Thoracic aorta (tissue), 2 donors: ENCODE measurements around the gene MYLK. TPM values are rescaled to one million over a fixed set of nuclear protein-coding genes. Genes with fewer than 3 reads are reported as not detected.
A peak's percentile ranks its signal among the peaks of the same experiment; 100 is the strongest.

Experiments
- ATAC-seq: fragments of 150-250 bp; one replicate; pipeline ENCODE4 v1.8.0; 2017; ENCODE audit warnings: low read depth; ENCODE audit not compliant: insufficient number of reproducible peaks, low FRiP score
- DNase-seq: peaks from one replicate; pipeline ENCODE4 v3.0.0-alpha.2; 2020; ENCODE audit warnings: low spot score
- H3K27ac ChIP-seq, 2 donors: fragments of 200-600 bp; sonication (generic); 1 replicate in 1 of 2; 2 replicates in 1 of 2; pipeline ENCODE4 v1.5.1; 2016; ENCODE audit warnings: mild to moderate bottlenecking in 2 of 2, moderate library complexity in 2 of 2
- H3K27me3 ChIP-seq: fragments of 200-600 bp; sonication (generic); replicated peaks from 2 replicates; pipeline ENCODE4 v1.6.0; 2016; ENCODE audit warnings: mild to moderate bottlenecking; ENCODE audit not compliant: insufficient read depth
- H3K36me3 ChIP-seq: fragments of 200-600 bp; sonication (generic); one replicate; pipeline ENCODE4 v1.5.1; 2016
- H3K4me1 ChIP-seq, 2 donors: fragments of 200-600 bp; sonication (generic); 1 replicate in 1 of 2; 2 replicates in 1 of 2; pipeline versions ENCODE4 v1.5.1 to v1.6.0; 2016; ENCODE audit warnings: low read depth in 2 of 2, mild to moderate bottlenecking in 1 of 2; ENCODE audit not compliant: control insufficient read depth in 1 of 2
- H3K4me3 ChIP-seq: fragments of 200-600 bp; sonication (generic); 2 replicates; pipeline ENCODE4 v1.5.1; 2016; ENCODE audit warnings: mild to moderate bottlenecking
- H3K9me3 ChIP-seq: fragments of 200-600 bp; sonication (generic); 2 replicates; pipeline ENCODE4 v1.5.1; 2016
- CTCF ChIP-seq: fragments of 200-600 bp; sonication (generic); IDR thresholded peaks from one replicate; pipeline ENCODE4 v1.5.1; 2019; ENCODE audit warnings: antibody characterized with exemption
- total RNA-seq, 2 donors: library from RNA; depleted of rRNA; stranded (reverse); fragments of >200 nt; gene quantifications; one replicate each; pipeline versions ENCODE4 v1.1.0 to v1.2.3, GENCODE V29; 2016

Gene MYLK
- total RNA-seq, 2 donors from 2014 or later: 483 to 563 TPM

- H3K4me1 ChIP-seq: peaks cover 26 to 63% of the 10 kb centered on the region in 2 donors
- no peak overlapping the region for H3K4me3 ChIP-seq
- H3K9me3 ChIP-seq: no peaks in the 10 kb centered on the region
- TF ChIP-seq CTCF: no peak
- DNase-seq: no peak
- H3K36me3 ChIP-seq: no peaks in the 10 kb centered on the region
- ATAC-seq: no peak
- no peaks in the 10 kb centered on the region for H3K27me3 ChIP-seq
- H3K27ac ChIP-seq: peak overlapping the region; percentile 88 to 96
These were observed 118.5 kb downstream of the MYLK start for GRCh38 chr3:123765475-123766128.

DNA sequence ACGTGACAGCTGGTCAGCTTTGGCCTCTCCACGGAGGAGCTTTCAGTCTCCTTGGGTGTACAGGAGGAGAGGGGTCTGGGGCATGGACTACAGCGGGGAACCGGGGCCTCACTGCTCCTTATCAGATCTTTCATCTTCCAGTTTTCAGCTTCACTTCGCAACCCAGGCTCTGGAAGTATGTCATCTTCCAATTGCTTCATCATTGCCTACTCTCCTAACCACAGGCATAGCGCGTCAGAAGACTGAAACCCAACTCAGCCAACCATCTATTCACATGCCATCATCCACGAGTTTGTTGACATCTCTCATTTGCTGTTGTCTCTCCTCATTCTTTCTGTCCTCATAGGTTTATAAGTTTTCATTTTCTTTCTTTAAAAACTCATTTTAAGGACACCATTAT lies 119.5 kb downstream of the MYLK start:
- no peaks in the 10 kb centered on the region for H3K27me3 ChIP-seq
- no peak for DNase-seq
- H3K4me3 ChIP-seq: no peak overlapping the region
- no peaks in the 10 kb centered on the region for H3K9me3 ChIP-seq
- peak overlapping the region; percentile 88 to 96 for H3K27ac ChIP-seq
- ATAC-seq: no peak
- no peaks in the 10 kb centered on the region for H3K36me3 ChIP-seq
- peaks cover 26 to 63% of the 10 kb centered on the region in 2 donors for H3K4me1 ChIP-seq
- TF ChIP-seq CTCF: no peak

- Histone ChIP-seq H3K27me3 (no peaks in the 10 kb centered on the region), H3K36me3 (no peaks in the 10 kb centered on the region), H3K27ac (no peak overlapping the region), H3K9me3 (no peaks in the 10 kb centered on the region), H3K4me3 (no peak overlapping the region), H3K4me1 (peaks cover 30 to 63% of the 10 kb centered on the region in 2 donors)
- TF ChIP-seq CTCF: no peak
- ATAC-seq (no peak), DNase-seq (no peak)
These were observed 121.3 kb downstream of the MYLK start for GRCh38 chr3:123762805-123763204.

DNA sequence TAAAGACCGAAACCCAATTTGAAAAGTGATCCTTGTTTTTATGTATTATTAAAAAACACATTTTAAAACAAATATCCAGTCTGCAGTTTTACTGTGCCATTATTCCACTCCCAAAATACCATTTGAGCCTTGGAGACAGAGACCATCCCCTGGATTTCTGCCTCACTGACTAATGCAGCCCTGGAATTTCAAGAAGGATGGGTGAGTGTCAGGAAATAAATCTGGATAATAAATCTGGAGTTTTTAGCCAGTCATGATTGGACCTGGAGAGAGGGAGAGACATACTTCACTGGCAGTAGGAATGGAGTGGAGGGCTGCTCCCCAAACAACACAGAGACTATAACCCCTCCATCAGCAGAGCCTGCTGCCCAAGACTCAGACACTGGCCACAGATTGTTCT lies 123.3 kb downstream of the MYLK start:
- TF ChIP-seq CTCF: no peak
- Histone ChIP-seq H3K27ac (no peak overlapping the region), H3K27me3 (no peaks in the 10 kb centered on the region), H3K9me3 (no peaks in the 10 kb centered on the region), H3K4me1 (peaks cover 36 to 63% of the 10 kb centered on the region in 2 donors), H3K36me3 (no peaks in the 10 kb centered on the region), H3K4me3 (no peak overlapping the region)
- DNase-seq (no peak), ATAC-seq (no peak)

DNA sequence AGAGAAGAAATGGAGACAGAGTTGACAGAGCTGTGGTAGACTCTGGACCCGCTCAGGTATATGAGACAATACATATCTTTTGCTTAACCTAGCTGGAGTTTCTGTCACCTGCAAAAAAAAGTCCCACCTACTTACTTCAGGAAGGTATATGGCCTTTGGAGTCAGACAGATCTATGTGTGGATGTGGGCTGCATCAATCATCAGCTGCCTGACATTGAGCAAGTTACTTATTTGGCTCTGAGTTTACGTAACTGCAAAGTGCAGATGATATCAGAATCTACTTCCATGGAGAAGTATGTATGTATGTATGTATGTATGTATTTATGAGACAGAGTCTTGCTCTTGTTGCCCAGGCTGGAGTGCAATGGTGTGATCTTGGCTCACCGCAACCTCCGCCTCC lies 124.3 kb downstream of the MYLK start:
- Histone ChIP-seq H3K4me1 (peaks cover 40 to 64% of the 10 kb centered on the region in 2 donors), H3K9me3 (no peaks in the 10 kb centered on the region), H3K4me3 (no peak overlapping the region), H3K27ac (peak overlapping the region; percentile 18 to 80), H3K36me3 (no peaks in the 10 kb centered on the region), H3K27me3 (no peaks in the 10 kb centered on the region)
- DNase-seq (no peak), ATAC-seq (no peak)
- no peak for TF ChIP-seq CTCF
